ENCODE measurements around the gene ATP5ME.

DNA sequence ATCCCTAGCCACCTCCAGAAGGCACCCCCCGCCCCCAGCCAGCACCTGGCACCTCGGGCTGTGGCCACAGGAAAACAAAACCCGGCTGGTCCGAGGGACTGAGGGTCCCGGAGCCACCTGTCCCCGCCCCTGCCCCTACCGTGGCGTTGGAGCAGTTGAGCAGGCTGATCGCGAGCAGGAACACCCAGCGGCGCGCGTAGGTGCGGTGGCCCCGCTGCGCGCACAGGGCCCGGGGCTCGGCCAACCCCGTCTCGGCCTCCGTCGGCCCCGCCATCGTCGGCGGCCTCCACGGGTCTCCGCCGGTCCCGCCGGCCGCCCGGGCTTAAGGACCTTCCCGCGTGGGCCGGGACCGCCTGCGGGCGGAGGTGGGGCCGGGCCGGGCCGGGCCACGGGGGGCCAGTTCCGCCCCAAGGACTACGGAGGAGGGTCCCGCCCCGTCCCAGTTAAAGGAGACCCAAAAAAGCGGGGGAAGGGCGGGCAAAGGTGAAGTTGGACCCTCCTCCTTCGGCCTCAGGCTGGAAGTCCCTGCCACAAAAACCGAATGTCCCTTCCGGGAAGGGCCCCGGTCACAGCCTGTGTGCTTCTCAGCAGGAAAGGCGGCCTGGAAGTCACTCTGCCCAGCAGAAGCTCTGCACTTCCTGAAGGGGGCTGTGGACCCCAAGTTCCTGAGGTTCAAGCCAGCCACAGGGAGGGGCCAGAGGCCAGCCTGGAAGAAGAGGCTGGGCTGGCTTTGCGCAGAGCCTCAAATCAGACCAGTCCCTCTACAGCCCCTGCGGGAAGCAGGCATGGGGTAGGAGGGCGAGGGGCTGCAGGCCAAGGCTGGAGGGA is 15.0 kb upstream of the ATP5ME start, which contains the start of gene SLC49A3:
- no peak for TF ChIP-seq ZNF274 (IDR thresholded peaks at IDR 0.05; ENCODE audit: low read depth, low read length)
- TF ChIP-seq SUZ12 (IDR thresholded peaks at IDR 0.05; ENCODE audit: extremely low read depth, insufficient read depth, insufficient read length) = no peak
- TF ChIP-seq YY1 (IDR thresholded peaks at IDR 0.05; ENCODE audit: insufficient read depth, insufficient read length) = no peak
